Stomach (tissue), 4 donors: ENCODE measurements around the gene SYNE3.

Experiments used
- EP300 ChIP-seq: sonication (generic); formaldehyde crosslinking; IDR thresholded peaks from one replicate; pipeline ENCODE4 v1.6.1; 2017; ENCODE audit warnings: antibody characterized with exemption
- POLR2A ChIP-seq, 4 donors: fragments of 450-650 bp; IDR thresholded peaks; one replicate each; pipeline ENCODE4 v1.6.1; 2016; ENCODE audit warnings: antibody characterized with exemption in 4 of 4, control low read depth in 2 of 4, mild to moderate bottlenecking in 1 of 4, moderate library complexity in 1 of 4
- POLR2AphosphoS5 ChIP-seq, 3 donors: sonication (generic); formaldehyde crosslinking; IDR thresholded peaks; one replicate each; pipeline ENCODE4 v1.6.1; 2016; ENCODE audit warnings: antibody characterized with exemption in 3 of 3
- TF ChIP-seq, protein P1 (sequence below), 7 experiments: fragments of 450-650 bp in 4 of 7; fragments of 200-600 bp in 3 of 7; sonication (generic) in 3 of 7; IDR thresholded peaks; one replicate each; pipeline ENCODE4 v1.5.1; 2016 to 2019; ENCODE audit warnings: antibody characterized with exemption in 7 of 7, control low read depth in 2 of 7, mild to moderate bottlenecking in 1 of 7

DNA sequence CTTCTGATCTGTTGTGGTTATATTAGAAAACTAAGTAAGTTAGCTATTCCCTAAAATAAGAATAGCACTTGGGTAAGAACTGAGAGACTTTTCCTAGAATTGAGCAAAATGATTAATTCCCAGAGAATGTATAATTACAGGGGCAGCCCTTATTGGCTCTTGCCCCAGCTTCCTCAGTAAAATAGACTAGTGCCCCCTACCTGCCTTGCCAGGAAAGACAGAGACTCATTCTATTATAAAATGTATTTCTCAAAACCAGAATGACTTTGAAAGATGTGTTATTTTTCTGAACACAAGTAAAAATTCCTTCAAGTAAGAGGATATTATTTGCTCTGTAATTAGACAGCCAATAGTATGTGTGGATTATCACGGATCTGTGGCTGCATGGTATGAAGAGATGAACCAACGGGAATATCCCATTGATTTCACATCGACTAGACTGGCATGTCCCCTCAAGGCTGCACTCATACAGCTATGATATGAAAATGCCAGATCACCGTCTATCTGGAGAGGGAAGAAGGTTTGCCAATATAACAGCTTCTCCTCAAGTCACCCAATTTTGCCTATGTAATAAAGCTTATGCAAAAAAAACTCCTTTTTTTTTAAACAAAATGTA is 11.0 kb upstream of the SYNE3 start:
- no peak for TF ChIP-seq EP300
- TF ChIP-seq, protein P1, sequence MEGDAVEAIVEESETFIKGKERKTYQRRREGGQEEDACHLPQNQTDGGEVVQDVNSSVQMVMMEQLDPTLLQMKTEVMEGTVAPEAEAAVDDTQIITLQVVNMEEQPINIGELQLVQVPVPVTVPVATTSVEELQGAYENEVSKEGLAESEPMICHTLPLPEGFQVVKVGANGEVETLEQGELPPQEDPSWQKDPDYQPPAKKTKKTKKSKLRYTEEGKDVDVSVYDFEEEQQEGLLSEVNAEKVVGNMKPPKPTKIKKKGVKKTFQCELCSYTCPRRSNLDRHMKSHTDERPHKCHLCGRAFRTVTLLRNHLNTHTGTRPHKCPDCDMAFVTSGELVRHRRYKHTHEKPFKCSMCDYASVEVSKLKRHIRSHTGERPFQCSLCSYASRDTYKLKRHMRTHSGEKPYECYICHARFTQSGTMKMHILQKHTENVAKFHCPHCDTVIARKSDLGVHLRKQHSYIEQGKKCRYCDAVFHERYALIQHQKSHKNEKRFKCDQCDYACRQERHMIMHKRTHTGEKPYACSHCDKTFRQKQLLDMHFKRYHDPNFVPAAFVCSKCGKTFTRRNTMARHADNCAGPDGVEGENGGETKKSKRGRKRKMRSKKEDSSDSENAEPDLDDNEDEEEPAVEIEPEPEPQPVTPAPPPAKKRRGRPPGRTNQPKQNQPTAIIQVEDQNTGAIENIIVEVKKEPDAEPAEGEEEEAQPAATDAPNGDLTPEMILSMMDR (IDR thresholded peaks at IDR 0.05), result peak in 5 of 7 experiments; percentile 34 to 86 (median 73)
- TF ChIP-seq POLR2AphosphoS5 (IDR thresholded peaks at IDR 0.05), result no peak
- TF ChIP-seq POLR2A (IDR thresholded peaks at IDR 0.05), result no peak
